Activated CD8-positive, alpha-beta memory T cell treated with anti-CD3 and anti-CD28 coated beads for 36 hours (primary cell): ENCODE results near the gene S100A8. TPM values are rescaled to one million over a fixed set of nuclear protein-coding genes. Genes with fewer than 3 reads are reported as not detected.

Experiments used
- CTCF ChIA-PET: fragments of 350-600 bp; sonication (Branson Sonifier 250); formaldehyde crosslinking; loops from one replicate; lab custom pipeline; 2021; ENCODE audit warnings: antibody characterized with exemption; lab: Charles Lee
- POLR2A ChIA-PET: fragments of 350-600 bp; sonication (Branson Sonifier 250); formaldehyde crosslinking; loops from one replicate; lab custom pipeline; 2021; ENCODE audit warnings: antibody characterized with exemption; lab: Charles Lee
- total RNA-seq, 2 experiments: library from RNA; stranded (reverse); gene quantifications; one replicate each; pipeline ENCODE4 v1.2.3, GENCODE V29; 2021

The S100A8 gene
- total RNA-seq, 2 experiments from 2014 or later, result not detected

- CTCF ChIA-PET, result no interaction called here
- POLR2A ChIA-PET, result no interaction called here
These were observed 4.9 kb upstream of the S100A8 start for GRCh38 chr1:153395776-153396175.

- ChIA-PET CTCF (no interaction called here), POLR2A (no interaction called here)
These were observed 4.3 kb upstream of the S100A8 start for GRCh38 chr1:153395136-153395685.

GRCh38 chr1:153394391-153394790 is 3.5 kb upstream of the S100A8 start:
- CTCF ChIA-PET, result no interaction called here

GRCh38 chr1:153393926-153394325 is 3.1 kb upstream of the S100A8 start:
- CTCF ChIA-PET, result no interaction called here
- POLR2A ChIA-PET, result no interaction called here

More at GRCh38 chr1:153394391-153394790, 3.5 kb upstream of the S100A8 start:
- POLR2A ChIA-PET, result no interaction called here

- ChIA-PET CTCF (no interaction called here), POLR2A (no interaction called here)
These were observed 1.9 kb upstream of the S100A8 start for GRCh38 chr1:153392822-153393221.

GRCh38 chr1:153392258-153392657 is 1.4 kb upstream of the S100A8 start:
- ChIA-PET POLR2A (no interaction called here), CTCF (no interaction called here)

- ChIA-PET CTCF (no interaction called here), POLR2A (no interaction called here)
These were observed 647 bp downstream of the S100A8 start for GRCh38 chr1:153389973-153390879.

GRCh38 chr1:153389401-153389800 is 1.5 kb downstream of the S100A8 start:
- POLR2A ChIA-PET, result no interaction called here
- CTCF ChIA-PET, result no interaction called here

- POLR2A ChIA-PET, result no interaction called here
- CTCF ChIA-PET, result no interaction called here
These were observed 3.1 kb downstream of the S100A8 start for GRCh38 chr1:153387785-153388184.

GRCh38 chr1:153387001-153387400 is 3.9 kb downstream of the S100A8 start:
- CTCF ChIA-PET, result no interaction called here
- POLR2A ChIA-PET, result no interaction called here

- POLR2A ChIA-PET, result no interaction called here
- CTCF ChIA-PET, result no interaction called here
These were observed 4.4 kb downstream of the S100A8 start for GRCh38 chr1:153386500-153386901.

- POLR2A ChIA-PET, result no interaction called here
- CTCF ChIA-PET, result no interaction called here
These were observed 5.8 kb downstream of the S100A8 start for GRCh38 chr1:153384958-153385580.

- ChIA-PET POLR2A (no interaction called here), CTCF (no interaction called here)
These were observed 10.2 kb downstream of the S100A8 start for GRCh38 chr1:153380711-153381110.

- POLR2A ChIA-PET, result no interaction called here
- CTCF ChIA-PET, result no interaction called here
These were observed 11.3 kb downstream of the S100A8 start for GRCh38 chr1:153379591-153379990.

GRCh38 chr1:153375511-153375910 is 15.4 kb downstream of the S100A8 start, which contains the start of gene S100A12:
Gene S100A12, minus strand, starts transcription at chr1:153375621. Its CDS starts 1,029 bp downstream, at chr1:153374592.
- ChIA-PET CTCF (no interaction called here), POLR2A (no interaction called here)

GRCh38 chr1:153374071-153374470 is 16.8 kb downstream of the S100A8 start:
- POLR2A ChIA-PET, result no interaction called here
- CTCF ChIA-PET, result no interaction called here

- ChIA-PET POLR2A (no interaction called here), CTCF (no interaction called here)
These were observed 18.3 kb downstream of the S100A8 start for GRCh38 chr1:153372571-153372970.

- CTCF ChIA-PET, result no interaction called here
- POLR2A ChIA-PET, result no interaction called here
These were observed 19.6 kb downstream of the S100A8 start for GRCh38 chr1:153371231-153371630.

- POLR2A ChIA-PET, result no interaction called here
- CTCF ChIA-PET, result no interaction called here
These were observed 20.7 kb downstream of the S100A8 start for GRCh38 chr1:153370146-153370545.

GRCh38 chr1:153368495-153368894 is 22.4 kb downstream of the S100A8 start:
- ChIA-PET POLR2A (no interaction called here), CTCF (no interaction called here)

GRCh38 chr1:153367090-153367489 is 23.8 kb downstream of the S100A8 start:
- ChIA-PET CTCF (no interaction called here), POLR2A (no interaction called here)
